Progenitor cell of endocrine pancreas (in vitro differentiated cells): ENCODE results near the gene TRABD. TPM values are rescaled to one million over a fixed set of nuclear protein-coding genes. Genes with fewer than 3 reads are reported as not detected.

ENCODE experiments used
- DNase-seq: peaks from one replicate; pipeline ENCODE4 v3.0.0; 2021; ENCODE audit warnings: low spot score; ENCODE audit not compliant: unreplicated experiment
- H3K27ac Mint-ChIP-seq: 2 replicates; pipeline ENCODE4 v1.8.0; 2021; ENCODE audit warnings: mild to moderate bottlenecking, moderate library complexity, mixed read lengths
- H3K27me3 Mint-ChIP-seq: 2 replicates; pipeline ENCODE4 v1.8.0; 2021; ENCODE audit warnings: mixed read lengths
- H3K36me3 Mint-ChIP-seq: 2 replicates; pipeline ENCODE4 v1.8.0; 2022; ENCODE audit warnings: mixed read lengths; ENCODE audit not compliant: insufficient read depth
- H3K4me1 Mint-ChIP-seq: 2 replicates; pipeline ENCODE4 v1.8.0; 2021; ENCODE audit warnings: low read depth, mixed read lengths
- H3K4me3 Mint-ChIP-seq: 2 replicates; pipeline ENCODE4 v1.8.0; 2021; ENCODE audit warnings: low read depth, mild to moderate bottlenecking, moderate library complexity, mixed read lengths
- H3K9me3 Mint-ChIP-seq: 2 replicates; pipeline ENCODE4 v1.8.0; 2021; ENCODE audit warnings: low read depth, mixed read lengths
- total RNA-seq: library from RNA; stranded (reverse); gene quantifications from 2 replicates; pipeline ENCODE4 v1.2.1, GENCODE V29; 2021
- TF ChIP-seq, protein P1 (sequence below): fragments of 200-600 bp; sonication (generic); IDR thresholded peaks from one replicate; pipeline ENCODE4 v1.5.0; 2021; ENCODE audit warnings: antibody characterized with exemption, mild to moderate bottlenecking; ENCODE audit not compliant: unreplicated experiment

Gene TRABD
- total RNA-seq, 1 donor from 2014 or later: 39.4 TPM

DNA sequence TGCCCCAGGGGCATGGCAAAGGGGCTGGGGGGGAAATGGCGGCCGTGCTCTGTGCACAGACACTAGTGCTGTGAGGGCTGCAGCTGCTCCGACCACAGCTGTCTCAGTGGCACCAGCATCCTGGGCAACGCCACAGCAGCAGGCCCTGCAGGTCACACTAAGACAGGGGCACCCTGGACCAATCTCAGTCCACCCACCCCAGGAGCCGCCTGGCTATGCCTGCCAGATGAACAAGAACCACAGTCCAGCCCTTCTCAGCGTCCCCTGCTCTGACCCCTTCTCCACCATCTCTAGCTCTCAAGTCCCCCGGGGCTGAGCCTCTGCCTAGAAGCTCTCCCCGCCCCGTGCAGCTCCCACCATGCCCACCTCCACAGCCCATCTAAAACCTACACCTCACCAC is 42.7 kb downstream of the TRABD start:
- H3K36me3 Mint-ChIP-seq: peaks cover 7% of the 10 kb centered on the region
- TF ChIP-seq, protein P1, sequence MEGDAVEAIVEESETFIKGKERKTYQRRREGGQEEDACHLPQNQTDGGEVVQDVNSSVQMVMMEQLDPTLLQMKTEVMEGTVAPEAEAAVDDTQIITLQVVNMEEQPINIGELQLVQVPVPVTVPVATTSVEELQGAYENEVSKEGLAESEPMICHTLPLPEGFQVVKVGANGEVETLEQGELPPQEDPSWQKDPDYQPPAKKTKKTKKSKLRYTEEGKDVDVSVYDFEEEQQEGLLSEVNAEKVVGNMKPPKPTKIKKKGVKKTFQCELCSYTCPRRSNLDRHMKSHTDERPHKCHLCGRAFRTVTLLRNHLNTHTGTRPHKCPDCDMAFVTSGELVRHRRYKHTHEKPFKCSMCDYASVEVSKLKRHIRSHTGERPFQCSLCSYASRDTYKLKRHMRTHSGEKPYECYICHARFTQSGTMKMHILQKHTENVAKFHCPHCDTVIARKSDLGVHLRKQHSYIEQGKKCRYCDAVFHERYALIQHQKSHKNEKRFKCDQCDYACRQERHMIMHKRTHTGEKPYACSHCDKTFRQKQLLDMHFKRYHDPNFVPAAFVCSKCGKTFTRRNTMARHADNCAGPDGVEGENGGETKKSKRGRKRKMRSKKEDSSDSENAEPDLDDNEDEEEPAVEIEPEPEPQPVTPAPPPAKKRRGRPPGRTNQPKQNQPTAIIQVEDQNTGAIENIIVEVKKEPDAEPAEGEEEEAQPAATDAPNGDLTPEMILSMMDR: no peak
- H3K27me3 Mint-ChIP-seq: no peaks in the 10 kb centered on the region
- no peak overlapping the region for H3K4me3 Mint-ChIP-seq
- H3K27ac Mint-ChIP-seq: no peak overlapping the region
- DNase-seq: no peak
- no peaks in the 10 kb centered on the region for H3K9me3 Mint-ChIP-seq
- no peaks in the 10 kb centered on the region for H3K4me1 Mint-ChIP-seq

DNA sequence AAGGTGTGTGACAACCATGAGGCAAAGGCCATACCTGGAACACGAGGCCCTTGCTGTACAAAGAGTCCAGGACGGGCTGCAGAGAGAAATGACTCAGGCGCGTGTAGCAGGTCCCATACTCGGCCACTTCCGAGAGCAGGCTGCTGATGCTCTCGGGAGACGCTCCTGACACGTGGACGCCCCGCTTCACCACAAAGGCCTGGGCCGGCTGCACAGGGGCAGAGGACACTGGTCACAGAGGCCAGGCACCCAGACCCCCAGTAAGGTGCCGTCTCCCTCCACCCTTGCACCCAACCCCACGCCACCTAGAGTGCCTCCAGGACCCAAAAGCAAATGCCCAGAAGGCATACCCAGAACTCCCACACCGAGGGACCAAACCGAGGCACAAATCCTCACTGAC is 43.7 kb downstream of the TRABD start:
- TF ChIP-seq, protein P1: no peak
- no peak for DNase-seq
- Mint-ChIP-seq H3K4me1 (no peaks in the 10 kb centered on the region), H3K9me3 (no peaks in the 10 kb centered on the region), H3K27me3 (no peaks in the 10 kb centered on the region), H3K4me3 (no peak overlapping the region), H3K36me3 (peaks cover 5% of the 10 kb centered on the region), H3K27ac (no peak overlapping the region)

GRCh38 chr22:50232481-50233151 is 46.9 kb downstream of the TRABD start:
- H3K36me3 Mint-ChIP-seq: peaks cover 6% of the 10 kb centered on the region
- H3K27me3 Mint-ChIP-seq: no peaks in the 10 kb centered on the region
- no peak overlapping the region for H3K4me3 Mint-ChIP-seq
- TF ChIP-seq, protein P1: no peak
- H3K4me1 Mint-ChIP-seq: no peaks in the 10 kb centered on the region
- no peak overlapping the region for H3K27ac Mint-ChIP-seq
- DNase-seq: no peak
- no peaks in the 10 kb centered on the region for H3K9me3 Mint-ChIP-seq

DNA sequence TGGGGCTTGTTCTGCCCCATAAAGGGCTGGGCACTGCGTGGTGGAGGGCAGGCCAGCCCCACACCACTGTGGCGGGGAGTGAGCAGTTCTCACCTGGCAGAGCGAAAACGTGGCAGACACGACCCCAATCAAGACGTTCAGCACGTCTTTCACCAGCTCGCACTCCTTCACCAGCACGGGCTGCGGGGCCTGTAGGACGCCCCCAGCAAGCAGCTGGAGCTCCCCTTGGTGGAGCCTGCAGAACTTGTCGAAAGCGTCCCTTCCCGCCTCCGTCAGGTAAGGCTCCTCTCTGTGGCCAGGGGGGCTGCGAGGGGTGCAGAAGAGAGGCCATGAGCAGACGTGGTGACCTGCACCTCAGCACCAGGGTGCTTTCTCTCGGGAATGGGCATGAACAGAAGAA is 47.5 kb downstream of the TRABD start:
- no peaks in the 10 kb centered on the region for H3K9me3 Mint-ChIP-seq
- no peaks in the 10 kb centered on the region for H3K27me3 Mint-ChIP-seq
- TF ChIP-seq, protein P1: no peak
- H3K36me3 Mint-ChIP-seq: peaks cover 8% of the 10 kb centered on the region
- H3K4me1 Mint-ChIP-seq: no peaks in the 10 kb centered on the region
- H3K4me3 Mint-ChIP-seq: no peak overlapping the region
- H3K27ac Mint-ChIP-seq: no peak overlapping the region
- no peak for DNase-seq

- H3K36me3 Mint-ChIP-seq: peaks cover 5% of the 10 kb centered on the region
- no peaks in the 10 kb centered on the region for H3K27me3 Mint-ChIP-seq
- H3K4me1 Mint-ChIP-seq: peaks cover 6% of the 10 kb centered on the region
- DNase-seq: no peak
- TF ChIP-seq, protein P1: peak; percentile 59
- no peaks in the 10 kb centered on the region for H3K9me3 Mint-ChIP-seq
- H3K4me3 Mint-ChIP-seq: no peak overlapping the region
- H3K27ac Mint-ChIP-seq: peak overlapping the region; percentile 52
Measured at GRCh38 chr22:50236731-50237409, 51.2 kb downstream of the TRABD start.
